GM12864 (cell line): Measurements from ENCODE around the gene MGLL.
A peak's percentile ranks its signal among the peaks of the same experiment; 100 is the strongest.

Experiments
- DNase-seq: peaks from one replicate; pipeline ENCODE4 v3.0.0-alpha.2; 2011; ENCODE audit warnings: low read depth
- H3K4me3 ChIP-seq: 2 replicates; pipeline ENCODE4 v1.5.1; 2011; ENCODE audit warnings: mild to moderate bottlenecking, low read depth, low read length, control low read depth
- TF ChIP-seq, protein P1 (sequence below): IDR thresholded peaks from 2 replicates; pipeline ENCODE4 v1.5.1; 2011; ENCODE audit warnings: low read depth, mild to moderate bottlenecking, moderate library complexity, low read length, control low read depth, inconsistent platforms; ENCODE audit errors: missing control alignments

MGLL gene

DNA sequence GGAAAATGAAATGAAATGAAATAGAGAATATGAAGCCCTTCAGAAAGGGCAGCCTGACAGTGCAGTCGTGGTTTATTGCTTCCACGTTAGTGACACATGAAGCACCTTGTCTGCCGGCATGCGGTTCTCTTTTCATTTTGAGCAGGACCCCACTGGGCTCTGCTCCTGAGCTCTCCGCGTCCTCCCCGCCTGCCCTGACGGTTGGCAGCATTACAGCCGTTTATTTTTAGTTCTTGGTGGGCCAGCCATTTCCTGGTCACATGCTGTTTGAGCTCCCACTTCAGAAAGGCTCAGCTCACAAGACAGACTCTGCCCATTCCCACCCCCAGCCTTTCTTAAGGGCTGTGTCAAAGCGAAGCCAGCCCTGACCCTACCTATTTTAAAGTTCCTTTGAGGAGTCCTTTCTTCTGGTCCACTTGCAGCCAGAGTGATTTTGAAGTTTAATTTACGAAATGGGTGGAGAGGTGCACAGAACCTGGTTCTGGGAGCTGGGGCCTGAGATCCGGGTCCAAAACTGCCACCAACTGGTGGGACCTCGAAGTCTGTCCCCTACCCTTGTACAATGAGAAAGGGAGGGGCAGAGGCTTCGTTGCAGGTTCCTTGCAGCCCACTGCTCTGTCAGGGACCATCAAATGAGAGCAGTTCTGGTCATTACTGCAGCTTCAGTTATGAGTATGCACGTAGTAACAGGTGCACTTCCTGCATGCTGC is 60.1 kb downstream of the MGLL start:
- H3K4me3 ChIP-seq, result peak overlapping the region; percentile 58
- peak; percentile 66 for DNase-seq
- TF ChIP-seq, protein P1, sequence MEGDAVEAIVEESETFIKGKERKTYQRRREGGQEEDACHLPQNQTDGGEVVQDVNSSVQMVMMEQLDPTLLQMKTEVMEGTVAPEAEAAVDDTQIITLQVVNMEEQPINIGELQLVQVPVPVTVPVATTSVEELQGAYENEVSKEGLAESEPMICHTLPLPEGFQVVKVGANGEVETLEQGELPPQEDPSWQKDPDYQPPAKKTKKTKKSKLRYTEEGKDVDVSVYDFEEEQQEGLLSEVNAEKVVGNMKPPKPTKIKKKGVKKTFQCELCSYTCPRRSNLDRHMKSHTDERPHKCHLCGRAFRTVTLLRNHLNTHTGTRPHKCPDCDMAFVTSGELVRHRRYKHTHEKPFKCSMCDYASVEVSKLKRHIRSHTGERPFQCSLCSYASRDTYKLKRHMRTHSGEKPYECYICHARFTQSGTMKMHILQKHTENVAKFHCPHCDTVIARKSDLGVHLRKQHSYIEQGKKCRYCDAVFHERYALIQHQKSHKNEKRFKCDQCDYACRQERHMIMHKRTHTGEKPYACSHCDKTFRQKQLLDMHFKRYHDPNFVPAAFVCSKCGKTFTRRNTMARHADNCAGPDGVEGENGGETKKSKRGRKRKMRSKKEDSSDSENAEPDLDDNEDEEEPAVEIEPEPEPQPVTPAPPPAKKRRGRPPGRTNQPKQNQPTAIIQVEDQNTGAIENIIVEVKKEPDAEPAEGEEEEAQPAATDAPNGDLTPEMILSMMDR, result no peak

GRCh38 chr3:127761441-127761801 is 60.9 kb downstream of the MGLL start:
- DNase-seq, result peak; percentile 46
- peak overlapping the region; percentile 58 for H3K4me3 ChIP-seq
- TF ChIP-seq, protein P1, result peak; percentile 47

DNA sequence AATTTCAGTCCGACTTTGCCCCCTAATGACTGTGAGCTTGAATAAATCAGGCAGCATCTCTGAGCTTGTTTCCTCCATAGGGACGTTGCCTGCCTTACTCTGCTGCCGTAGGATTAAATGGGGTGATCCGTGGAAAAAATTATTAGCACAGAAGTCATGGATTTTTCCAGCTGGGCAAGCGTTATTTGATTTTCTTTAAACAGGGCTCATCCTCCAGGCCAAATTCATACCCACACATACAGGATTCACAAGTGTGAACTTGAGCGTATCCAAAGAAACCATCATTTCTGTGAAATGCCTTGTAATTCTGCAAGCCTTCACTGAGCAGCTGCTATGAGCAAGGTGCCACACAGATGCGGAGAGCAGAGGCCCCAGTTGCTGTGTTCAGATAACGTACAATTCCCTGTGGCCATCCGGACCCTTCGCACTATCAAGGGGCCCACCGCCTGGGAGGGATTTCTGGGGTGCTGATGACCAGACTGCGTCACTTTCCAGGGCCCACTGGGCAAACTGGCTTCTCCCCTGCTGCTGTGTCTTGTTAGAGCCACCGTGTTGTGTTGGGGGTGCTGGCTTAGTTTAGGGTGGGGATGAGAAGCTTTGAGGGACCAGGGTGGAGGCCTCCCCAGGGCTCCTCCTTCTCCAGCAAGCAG is 61.4 kb downstream of the MGLL start:
- TF ChIP-seq, protein P1, result no peak
- no peak for DNase-seq
- H3K4me3 ChIP-seq, result peak overlapping the region; percentile 58

GRCh38 chr3:127760361-127760760 is 62.0 kb downstream of the MGLL start:
- no peak for DNase-seq
- TF ChIP-seq, protein P1, result no peak

GRCh38 chr3:127759826-127760225 is 62.5 kb downstream of the MGLL start:
- TF ChIP-seq, protein P1, result no peak
- no peak for DNase-seq
- H3K4me3 ChIP-seq, result no peak overlapping the region

More at GRCh38 chr3:127760361-127760760, 62.0 kb downstream of the MGLL start:
- H3K4me3 ChIP-seq, result no peak overlapping the region

GRCh38 chr3:127758013-127758412 is 64.3 kb downstream of the MGLL start:
- DNase-seq, result no peak
- no peak overlapping the region for H3K4me3 ChIP-seq
- TF ChIP-seq, protein P1, result no peak
